ENCODE measurements around the gene SH3RF1.

DNA sequence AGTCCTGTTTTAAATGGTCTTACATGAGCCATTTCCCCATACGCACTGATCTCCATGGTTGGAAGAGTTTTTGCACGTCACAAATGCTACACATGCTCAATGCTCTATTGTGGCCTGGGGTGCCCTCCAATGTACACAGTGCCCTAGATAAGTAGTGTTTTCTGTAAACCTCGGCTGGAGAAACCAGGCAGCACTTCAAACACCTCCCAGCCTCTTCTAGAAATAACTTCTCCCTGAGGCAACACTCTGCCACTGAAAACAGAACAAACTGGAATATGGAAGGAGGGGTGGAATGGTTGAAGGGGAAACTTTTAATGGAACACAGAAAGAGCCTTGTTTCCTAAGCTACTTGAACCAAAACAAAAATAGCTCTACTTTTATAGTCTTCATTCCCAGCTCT is 136.8 kb downstream of the SH3RF1 start:
- TF ChIP-seq, protein P1, sequence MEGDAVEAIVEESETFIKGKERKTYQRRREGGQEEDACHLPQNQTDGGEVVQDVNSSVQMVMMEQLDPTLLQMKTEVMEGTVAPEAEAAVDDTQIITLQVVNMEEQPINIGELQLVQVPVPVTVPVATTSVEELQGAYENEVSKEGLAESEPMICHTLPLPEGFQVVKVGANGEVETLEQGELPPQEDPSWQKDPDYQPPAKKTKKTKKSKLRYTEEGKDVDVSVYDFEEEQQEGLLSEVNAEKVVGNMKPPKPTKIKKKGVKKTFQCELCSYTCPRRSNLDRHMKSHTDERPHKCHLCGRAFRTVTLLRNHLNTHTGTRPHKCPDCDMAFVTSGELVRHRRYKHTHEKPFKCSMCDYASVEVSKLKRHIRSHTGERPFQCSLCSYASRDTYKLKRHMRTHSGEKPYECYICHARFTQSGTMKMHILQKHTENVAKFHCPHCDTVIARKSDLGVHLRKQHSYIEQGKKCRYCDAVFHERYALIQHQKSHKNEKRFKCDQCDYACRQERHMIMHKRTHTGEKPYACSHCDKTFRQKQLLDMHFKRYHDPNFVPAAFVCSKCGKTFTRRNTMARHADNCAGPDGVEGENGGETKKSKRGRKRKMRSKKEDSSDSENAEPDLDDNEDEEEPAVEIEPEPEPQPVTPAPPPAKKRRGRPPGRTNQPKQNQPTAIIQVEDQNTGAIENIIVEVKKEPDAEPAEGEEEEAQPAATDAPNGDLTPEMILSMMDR (IDR thresholded peaks at IDR 0.05): no peak
- TF ChIP-seq EZH2 (IDR thresholded peaks at IDR 0.05) (no peak), EZH2phosphoT487 (IDR thresholded peaks at IDR 0.05) (no peak)

Measured in neural progenitor cell (in vitro differentiated cells).